CD14-positive monocyte (primary cell): ENCODE data around the gene ALDH9A1. TPM values are rescaled to one million over a fixed set of nuclear protein-coding genes. Genes with fewer than 3 reads are reported as not detected.
"Not testable (repeated sequence)": the region's sequence is repeated elsewhere in the genome, so short reads cannot be mapped to it uniquely, and the experiment has no call there.

Source experiments
- DNase-seq, 3 donors: peaks; one replicate each; pipeline ENCODE4 v3.0.0-alpha.2; 2011 to 2022
- H2AFZ ChIP-seq: 2 replicates; pipeline ENCODE4 v1.6.0; 2012; ENCODE audit warnings: mild to moderate bottlenecking, low read depth, low read length, inconsistent platforms; ENCODE audit not compliant: insufficient read depth, poor library complexity, severe bottlenecking
- H3K27ac ChIP-seq, 2 donors: 1 replicate in 1 of 2; 2 replicates in 1 of 2; pipeline ENCODE4 v1.5.1; 2012 to 2013; ENCODE audit warnings: low read length in 2 of 2, control low read depth in 1 of 2, inconsistent platforms in 1 of 2, low read depth in 1 of 2, mild to moderate bottlenecking in 1 of 2
- H3K27me3 ChIP-seq, 2 donors: one replicate each; pipeline versions ENCODE4 v1.6.0 to v1.6.1; 2011 to 2013; ENCODE audit warnings: low read length in 2 of 2; ENCODE audit not compliant: control insufficient read depth in 2 of 2, insufficient read depth in 2 of 2
- H3K36me3 ChIP-seq, 2 donors: replicated peaks in 1 of 2; 1 replicate in 1 of 2; 2 replicates in 1 of 2; pipeline versions ENCODE4 v1.5.1 to v1.6.1; 2012 to 2013; ENCODE audit warnings: low read length in 2 of 2, control low read depth in 1 of 2, inconsistent platforms in 1 of 2, mild to moderate bottlenecking in 1 of 2; ENCODE audit not compliant: insufficient read depth in 2 of 2, control insufficient read depth in 1 of 2
- H3K4me1 ChIP-seq, 2 donors: 1 replicate in 1 of 2; 2 replicates in 1 of 2; pipeline versions ENCODE4 v1.5.1 to v1.6.1; 2012 to 2013; ENCODE audit warnings: low read length in 2 of 2, control low read depth in 1 of 2, inconsistent platforms in 1 of 2, mild to moderate bottlenecking in 1 of 2, moderate library complexity in 1 of 2; ENCODE audit not compliant: insufficient read depth in 2 of 2, control insufficient read depth in 1 of 2
- H3K4me2 ChIP-seq: replicated peaks from 2 replicates; pipeline ENCODE3; 2012; ENCODE audit warnings: low read length, moderate library complexity, mild to moderate bottlenecking; ENCODE audit not compliant: poor library complexity, severe bottlenecking; ENCODE audit errors: extremely low read depth
- H3K4me3 ChIP-seq, 3 experiments: fragments of 200-600 bp in 1 of 3; sonication (generic) in 1 of 3; replicated peaks in 1 of 3; 1 replicate in 2 of 3; 2 replicates in 1 of 3; pipeline ENCODE4 v1.5.1; 2011 to 2013; ENCODE audit warnings: low read length in 3 of 3, mild to moderate bottlenecking in 3 of 3, control low read depth in 2 of 3, low read depth in 2 of 3, inconsistent platforms in 1 of 3, moderate library complexity in 1 of 3
- H3K79me2 ChIP-seq: 2 replicates; pipeline ENCODE4 v1.6.0; 2012; ENCODE audit warnings: mild to moderate bottlenecking, control low read depth, inconsistent platforms, low read length, moderate library complexity; ENCODE audit not compliant: insufficient read depth
- H3K9ac ChIP-seq: 2 replicates; pipeline ENCODE4 v1.6.0; 2017; ENCODE audit warnings: low read length, mild to moderate bottlenecking; ENCODE audit not compliant: insufficient read depth, poor library complexity, severe bottlenecking
- H3K9me3 ChIP-seq, 2 donors: replicated peaks in 1 of 2; 1 replicate in 1 of 2; 2 replicates in 1 of 2; pipeline versions ENCODE4 v1.5.1 to v1.6.1; 2012 to 2013; ENCODE audit warnings: low read length in 2 of 2, control low read depth in 1 of 2; ENCODE audit not compliant: control insufficient read depth in 1 of 2, insufficient read depth in 1 of 2
- H4K20me1 ChIP-seq: 2 replicates; pipeline ENCODE4 v1.6.0; 2012; ENCODE audit warnings: mild to moderate bottlenecking, low read length, control low read depth, moderate library complexity; ENCODE audit not compliant: insufficient read depth
- H3K27ac Mint-ChIP-seq, 7 donors: one replicate each; pipeline ENCODE4 v1.8.0; 2020; ENCODE audit warnings: mild to moderate bottlenecking in 7 of 7, mixed read lengths in 7 of 7, moderate library complexity in 6 of 7, inconsistent platforms in 2 of 7
- H3K27me3 Mint-ChIP-seq, 3 donors: one replicate each; pipeline ENCODE4 v1.8.0; 2021 to 2022; ENCODE audit warnings: low read depth in 3 of 3, mild to moderate bottlenecking in 3 of 3, mixed read lengths in 3 of 3, moderate library complexity in 3 of 3, inconsistent platforms in 1 of 3
- H3K36me3 Mint-ChIP-seq, 2 donors: one replicate each; pipeline ENCODE4 v1.8.0; 2020; ENCODE audit warnings: mixed read lengths in 2 of 2, inconsistent platforms in 1 of 2, mild to moderate bottlenecking in 1 of 2
- H3K4me1 Mint-ChIP-seq: one replicate; pipeline ENCODE4 v1.8.0; 2020; ENCODE audit warnings: mild to moderate bottlenecking, mixed read lengths
- H3K4me3 Mint-ChIP-seq, 2 donors: one replicate each; pipeline ENCODE4 v1.8.0; 2020; ENCODE audit warnings: mild to moderate bottlenecking in 2 of 2, mixed read lengths in 2 of 2, moderate library complexity in 1 of 2
- H3K9me3 Mint-ChIP-seq, 7 donors: one replicate each; pipeline ENCODE4 v1.8.0; 2020 to 2022; ENCODE audit warnings: mixed read lengths in 7 of 7, mild to moderate bottlenecking in 6 of 7, moderate library complexity in 6 of 7, inconsistent platforms in 2 of 7
- WGBS: methylation state at CpG from one replicate; pipeline ENCODE4 v1.1.5; 2013; ENCODE audit warnings: missing lambda C conversion rate; ENCODE audit not compliant: insufficient coverage; 5-methylcytosine and 5-hydroxymethylcytosine counted together
- intact Hi-C, 2 donors: fragments of 100-400 bp; cut with micrococcal nuclease; formaldehyde crosslinking; loops; one replicate each; pipeline versions ENCODE4 v1.15.0 to v1.15.1; 2023
- polyA plus RNA-seq, 3 donors: library from polyadenylated mRNA; depleted of rRNA in 1 of 3; unstranded in 2 of 3; stranded (reverse) in 1 of 3; fragments of 300-500 nt in 2 of 3; fragments of >200 nt in 1 of 3; fragmentation: Illumina TruSeq in 2 of 3; gene quantifications; 1 replicate in 2 of 3; 2 replicates in 1 of 3; pipeline ENCODE4 v1.2.3, GENCODE V29; 2012 to 2021
- TF ChIP-seq, protein P1 (sequence below): fragments of 200-600 bp; IDR thresholded peaks from one replicate; pipeline ENCODE4 v1.8.0; 2022; ENCODE audit warnings: antibody characterized with exemption, mild to moderate bottlenecking

ALDH9A1 gene
- polyA plus RNA-seq, 3 donors: 23.7 to 60.0 (median 57.7) TPM

DNA sequence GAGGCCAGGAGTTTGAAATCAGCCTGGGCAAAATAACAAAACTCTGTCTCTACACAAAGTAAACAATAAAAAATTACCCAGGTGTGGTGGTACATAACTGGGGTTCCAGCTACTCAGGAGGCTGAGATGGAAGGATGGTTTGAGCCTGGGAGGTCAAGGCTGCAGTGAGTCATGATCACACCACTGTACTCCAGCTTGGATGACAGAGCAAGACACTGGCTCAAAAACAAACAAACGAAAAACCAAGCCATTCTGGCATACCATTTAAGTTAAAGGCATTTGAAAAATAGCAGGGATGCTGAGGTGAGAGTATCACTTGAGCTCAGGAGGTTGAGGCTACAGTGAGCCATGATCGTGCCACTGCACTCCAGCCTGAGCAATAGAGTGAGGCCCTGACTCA lies 5.3 kb upstream of the ALDH9A1 start:
- Histone ChIP-seq H3K4me1 (peaks cover 2 to 3% of the 10 kb centered on the region in 2 donors), H3K27me3 (no peaks in the 10 kb centered on the region), H4K20me1 (no peaks in the 10 kb centered on the region), H3K27ac (no peak overlapping the region), H3K4me2 (no peak overlapping the region), H3K79me2 (no peaks in the 10 kb centered on the region), H3K9ac (no peak overlapping the region), H3K36me3 (no peaks in the 10 kb centered on the region), H3K4me3 (no peak overlapping the region), H3K9me3 (no peaks in the 10 kb centered on the region), H2AFZ (no peak overlapping the region)
- DNase-seq: no peak
- TF ChIP-seq, protein P1, sequence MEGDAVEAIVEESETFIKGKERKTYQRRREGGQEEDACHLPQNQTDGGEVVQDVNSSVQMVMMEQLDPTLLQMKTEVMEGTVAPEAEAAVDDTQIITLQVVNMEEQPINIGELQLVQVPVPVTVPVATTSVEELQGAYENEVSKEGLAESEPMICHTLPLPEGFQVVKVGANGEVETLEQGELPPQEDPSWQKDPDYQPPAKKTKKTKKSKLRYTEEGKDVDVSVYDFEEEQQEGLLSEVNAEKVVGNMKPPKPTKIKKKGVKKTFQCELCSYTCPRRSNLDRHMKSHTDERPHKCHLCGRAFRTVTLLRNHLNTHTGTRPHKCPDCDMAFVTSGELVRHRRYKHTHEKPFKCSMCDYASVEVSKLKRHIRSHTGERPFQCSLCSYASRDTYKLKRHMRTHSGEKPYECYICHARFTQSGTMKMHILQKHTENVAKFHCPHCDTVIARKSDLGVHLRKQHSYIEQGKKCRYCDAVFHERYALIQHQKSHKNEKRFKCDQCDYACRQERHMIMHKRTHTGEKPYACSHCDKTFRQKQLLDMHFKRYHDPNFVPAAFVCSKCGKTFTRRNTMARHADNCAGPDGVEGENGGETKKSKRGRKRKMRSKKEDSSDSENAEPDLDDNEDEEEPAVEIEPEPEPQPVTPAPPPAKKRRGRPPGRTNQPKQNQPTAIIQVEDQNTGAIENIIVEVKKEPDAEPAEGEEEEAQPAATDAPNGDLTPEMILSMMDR: no peak
- Mint-ChIP-seq H3K36me3 (no peaks in the 10 kb centered on the region), H3K9me3 (no peaks in the 10 kb centered on the region), H3K4me3 (no peak overlapping the region), H3K27me3 (peaks cover 3 to 10% (median 4%) of the 10 kb centered on the region in 3 donors), H3K4me1 (peaks cover 3% of the 10 kb centered on the region), H3K27ac (no peak overlapping the region)
- 100% methylated on average over 1 of the region's 2 CpGs for WGBS
- intact Hi-C loops: no loop called here

DNA sequence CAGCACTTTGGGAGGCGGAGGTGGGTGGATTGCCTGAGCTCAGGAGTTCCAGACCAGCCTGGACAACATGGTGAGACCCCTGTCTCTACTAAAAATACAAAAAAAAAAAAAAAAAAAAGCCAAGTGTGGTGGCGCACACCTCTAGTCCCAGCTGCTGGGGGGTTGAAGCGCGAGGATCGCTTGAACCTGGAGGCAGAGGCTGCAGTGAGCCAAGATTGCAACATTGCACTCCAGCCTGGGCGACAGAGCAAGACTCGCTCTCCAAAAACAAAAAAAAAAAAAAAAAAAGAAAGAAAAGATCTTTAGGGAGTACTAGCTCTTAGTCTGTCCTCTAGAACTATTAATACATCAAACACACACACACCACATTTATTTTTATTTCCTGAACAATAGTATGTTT lies 3.6 kb upstream of the ALDH9A1 start:
- H3K4me3 Mint-ChIP-seq, DNase-seq: not testable (repeated sequence)
- WGBS: no CpG with 5 or more reads among the region's 7 CpGs

More for the DNA sequence above, 3.6 kb upstream of the ALDH9A1 start:
- H3K4me1 ChIP-seq: peaks cover 12% of the 10 kb centered on the region in 2 donors
- H3K27ac Mint-ChIP-seq, H3K27me3 Mint-ChIP-seq, H3K36me3 ChIP-seq, H3K36me3 Mint-ChIP-seq, H3K27ac ChIP-seq, H2AFZ ChIP-seq, H3K27me3 ChIP-seq, H3K9me3 Mint-ChIP-seq, H3K4me3 ChIP-seq, H3K4me2 ChIP-seq, H3K9me3 ChIP-seq, H3K9ac ChIP-seq, H3K4me1 Mint-ChIP-seq, intact Hi-C loops, H4K20me1 ChIP-seq: not testable (repeated sequence)
- peaks cover 14% of the 10 kb centered on the region for H3K79me2 ChIP-seq
